RWPE2 (cell line): ENCODE data around the gene TRAK2.
A peak's percentile ranks its signal among the peaks of the same experiment; 100 is the strongest.

Experiments
- ATAC-seq: fragments of 200-7000 bp; cut with Tn5 transposase; 3 replicates; pipeline ENCODE4 v1.9.1; 2021; ENCODE audit warnings: low read depth
- DNase-seq: peaks from one replicate; pipeline ENCODE4 v3.0.0-alpha.2; 2020; ENCODE audit warnings: low spot score
- H3K27ac ChIP-seq: fragments of 450-650 bp; 2 replicates; pipeline ENCODE4 v1.5.1; 2017; ENCODE audit warnings: mild to moderate bottlenecking; ENCODE audit not compliant: poor library complexity, severe bottlenecking
- H3K27me3 ChIP-seq: fragments of 250-450 bp; sonication (Bioruptor Pico); 2 replicates; pipeline ENCODE4 v1.5.1; 2021; ENCODE audit warnings: mild to moderate bottlenecking, moderate library complexity; ENCODE audit not compliant: insufficient read depth, poor library complexity, severe bottlenecking
- H3K36me3 ChIP-seq: fragments of 250-450 bp; sonication (Bioruptor Pico); 2 replicates; pipeline ENCODE4 v1.5.1; 2020; ENCODE audit warnings: low read depth, mild to moderate bottlenecking, moderate library complexity
- H3K4me1 ChIP-seq: fragments of 250-450 bp; sonication (Bioruptor Pico); 2 replicates; pipeline ENCODE4 v1.5.1; 2021; ENCODE audit warnings: mild to moderate bottlenecking, moderate library complexity; ENCODE audit not compliant: insufficient read depth, poor library complexity, severe bottlenecking
- H3K4me3 ChIP-seq: fragments of 250-450 bp; sonication (Bioruptor Pico); 2 replicates; pipeline ENCODE4 v1.5.1; 2021; ENCODE audit warnings: mild to moderate bottlenecking, moderate library complexity; ENCODE audit not compliant: severe bottlenecking
- H3K9me3 ChIP-seq: fragments of 250-450 bp; sonication (Bioruptor Pico); 2 replicates; pipeline ENCODE4 v1.5.1; 2021; ENCODE audit warnings: mild to moderate bottlenecking, moderate library complexity; ENCODE audit not compliant: severe bottlenecking
- TF ChIP-seq, protein P1 (sequence below): fragments of 450-650 bp; IDR thresholded peaks from one replicate; pipeline ENCODE4 v1.5.1; 2017; ENCODE audit warnings: mild to moderate bottlenecking, moderate library complexity; ENCODE audit not compliant: poor library complexity, severe bottlenecking

The TRAK2 gene

DNA sequence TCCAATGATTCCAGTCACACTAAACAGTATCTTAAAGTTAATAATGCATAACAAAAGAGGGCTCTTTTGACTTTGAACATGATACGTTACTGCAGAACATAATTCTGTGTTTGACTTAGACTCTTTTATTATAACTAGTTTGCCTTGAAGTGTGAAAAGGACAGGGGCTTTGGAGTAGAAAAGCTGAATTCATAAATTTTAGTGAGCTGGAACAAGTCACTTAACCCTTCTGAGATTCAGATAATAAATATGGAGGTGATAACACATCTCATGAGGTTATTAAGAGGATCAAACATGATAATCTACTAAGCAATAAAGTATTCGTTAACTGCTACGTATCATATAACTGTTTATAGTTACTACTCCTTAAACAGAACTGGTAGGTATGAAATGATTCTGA, 49.4 kb downstream of the TRAK2 start:
- Histone ChIP-seq H3K4me3 (no peak overlapping the region), H3K36me3 (peaks cover 34% of the 10 kb centered on the region), H3K27me3 (no peaks in the 10 kb centered on the region), H3K4me1 (peaks cover 31% of the 10 kb centered on the region), H3K27ac (no peak overlapping the region), H3K9me3 (no peaks in the 10 kb centered on the region)
- ATAC-seq, result no peak
- no peak for DNase-seq
- TF ChIP-seq, protein P1, sequence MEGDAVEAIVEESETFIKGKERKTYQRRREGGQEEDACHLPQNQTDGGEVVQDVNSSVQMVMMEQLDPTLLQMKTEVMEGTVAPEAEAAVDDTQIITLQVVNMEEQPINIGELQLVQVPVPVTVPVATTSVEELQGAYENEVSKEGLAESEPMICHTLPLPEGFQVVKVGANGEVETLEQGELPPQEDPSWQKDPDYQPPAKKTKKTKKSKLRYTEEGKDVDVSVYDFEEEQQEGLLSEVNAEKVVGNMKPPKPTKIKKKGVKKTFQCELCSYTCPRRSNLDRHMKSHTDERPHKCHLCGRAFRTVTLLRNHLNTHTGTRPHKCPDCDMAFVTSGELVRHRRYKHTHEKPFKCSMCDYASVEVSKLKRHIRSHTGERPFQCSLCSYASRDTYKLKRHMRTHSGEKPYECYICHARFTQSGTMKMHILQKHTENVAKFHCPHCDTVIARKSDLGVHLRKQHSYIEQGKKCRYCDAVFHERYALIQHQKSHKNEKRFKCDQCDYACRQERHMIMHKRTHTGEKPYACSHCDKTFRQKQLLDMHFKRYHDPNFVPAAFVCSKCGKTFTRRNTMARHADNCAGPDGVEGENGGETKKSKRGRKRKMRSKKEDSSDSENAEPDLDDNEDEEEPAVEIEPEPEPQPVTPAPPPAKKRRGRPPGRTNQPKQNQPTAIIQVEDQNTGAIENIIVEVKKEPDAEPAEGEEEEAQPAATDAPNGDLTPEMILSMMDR, result no peak

DNA sequence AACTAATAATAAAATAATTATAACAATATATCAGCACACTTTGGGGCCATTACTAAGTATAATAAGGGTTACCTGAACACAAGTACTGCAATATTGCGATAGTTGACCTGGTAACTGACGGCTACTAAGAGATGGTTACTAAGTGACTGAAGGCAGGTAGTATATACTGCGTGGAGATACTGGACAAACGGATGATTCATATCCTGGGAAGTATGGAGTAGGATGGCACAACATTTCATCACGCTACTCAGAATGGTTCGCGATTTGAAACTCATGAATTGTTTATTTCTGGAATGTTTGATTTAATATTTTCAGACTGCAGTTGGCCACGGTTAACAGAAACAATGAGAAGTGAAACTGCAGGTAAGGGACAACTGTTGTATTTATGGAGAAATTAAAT, 54.7 kb downstream of the TRAK2 start:
- peaks cover 68% of the 10 kb centered on the region for H3K36me3 ChIP-seq

DNA sequence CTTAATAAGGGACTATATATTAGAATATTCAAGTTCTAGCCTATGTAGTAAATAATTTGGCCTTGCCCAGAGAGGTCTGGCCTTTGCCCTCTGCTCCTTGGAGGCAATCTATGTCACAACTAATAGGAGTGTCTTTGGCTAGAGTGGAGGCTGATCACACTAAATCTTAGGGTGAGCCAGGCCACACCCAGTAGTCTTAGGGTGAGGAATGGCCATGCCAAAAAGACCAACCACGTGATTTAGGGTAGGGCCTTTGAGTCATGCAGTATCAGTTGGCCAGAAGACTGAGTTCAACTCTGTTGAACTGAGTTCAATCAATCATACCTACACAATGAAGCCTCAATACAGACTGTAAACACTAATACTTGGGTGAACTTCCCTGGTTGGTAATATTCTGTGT, 68.1 kb downstream of the TRAK2 start:
- no peaks in the 10 kb centered on the region for H3K27me3 ChIP-seq

More for the DNA sequence above, 54.7 kb downstream of the TRAK2 start:
- TF ChIP-seq, protein P1, result no peak
- no peaks in the 10 kb centered on the region for H3K9me3 ChIP-seq
- H3K4me1 ChIP-seq, result peaks cover 15% of the 10 kb centered on the region
- H3K27me3 ChIP-seq, result no peaks in the 10 kb centered on the region
- DNase-seq (no peak), ATAC-seq (peak; percentile 99)
- H3K4me3 ChIP-seq, result no peak overlapping the region
- H3K27ac ChIP-seq, result peak overlapping the region; percentile 61

DNA sequence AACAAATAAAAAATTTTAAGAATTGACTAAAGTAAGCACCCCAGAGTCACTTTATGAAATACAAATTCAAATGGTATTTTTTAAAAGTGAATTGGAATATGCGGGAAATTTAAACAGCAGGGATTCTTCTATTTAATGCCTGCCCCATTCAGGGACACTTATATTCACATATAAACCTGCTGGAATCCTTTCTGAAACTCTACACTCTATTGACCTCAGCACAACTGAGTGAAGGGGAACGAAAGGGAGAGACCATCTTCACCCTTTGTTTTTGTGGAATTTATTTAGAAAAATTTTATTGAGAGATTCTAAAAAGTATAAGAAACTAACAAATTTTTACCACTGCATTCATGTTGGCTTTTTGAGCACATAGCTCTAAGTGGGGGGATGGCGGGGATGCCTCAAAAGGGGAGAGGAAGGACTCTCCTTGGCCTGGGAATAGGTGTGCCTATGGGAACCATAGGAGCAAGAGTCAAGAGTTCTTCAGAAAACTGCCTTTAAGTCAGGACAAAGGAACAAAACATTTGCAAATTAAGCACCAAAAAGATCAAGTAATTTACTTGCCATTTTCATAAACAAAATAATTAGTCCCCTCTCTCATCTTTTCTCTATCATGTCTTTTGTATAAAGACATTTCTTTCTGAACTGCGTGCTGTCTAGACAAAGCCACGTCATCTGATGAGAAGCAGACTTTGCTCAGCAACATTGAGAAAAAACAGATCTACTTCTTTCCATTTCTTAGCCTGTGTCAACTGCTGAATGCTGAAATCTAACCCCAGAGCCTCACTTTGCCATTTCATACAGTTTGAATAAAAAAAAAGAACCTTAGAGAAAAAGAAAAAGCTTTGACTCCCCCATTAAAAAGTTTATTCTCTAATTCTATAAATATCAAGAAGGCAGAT, 72.5 kb downstream of the TRAK2 start:
- ATAC-seq (no peak), DNase-seq (no peak)
- H3K4me3 ChIP-seq, result no peak overlapping the region
- no peak overlapping the region for H3K27ac ChIP-seq
- TF ChIP-seq, protein P1, result no peak
- no peaks in the 10 kb centered on the region for H3K27me3 ChIP-seq
- H3K36me3 ChIP-seq, result peaks cover 34% of the 10 kb centered on the region
- H3K4me1 ChIP-seq, result no peaks in the 10 kb centered on the region
- no peaks in the 10 kb centered on the region for H3K9me3 ChIP-seq

More for the DNA sequence above, 68.1 kb downstream of the TRAK2 start:
- peak; percentile 70 for ATAC-seq
- peaks cover 72% of the 10 kb centered on the region for H3K36me3 ChIP-seq
- H3K27ac ChIP-seq, result no peak overlapping the region
- no peaks in the 10 kb centered on the region for H3K4me1 ChIP-seq
- TF ChIP-seq, protein P1, result no peak
- no peak overlapping the region for H3K4me3 ChIP-seq
- no peaks in the 10 kb centered on the region for H3K9me3 ChIP-seq
- no peak for DNase-seq

DNA sequence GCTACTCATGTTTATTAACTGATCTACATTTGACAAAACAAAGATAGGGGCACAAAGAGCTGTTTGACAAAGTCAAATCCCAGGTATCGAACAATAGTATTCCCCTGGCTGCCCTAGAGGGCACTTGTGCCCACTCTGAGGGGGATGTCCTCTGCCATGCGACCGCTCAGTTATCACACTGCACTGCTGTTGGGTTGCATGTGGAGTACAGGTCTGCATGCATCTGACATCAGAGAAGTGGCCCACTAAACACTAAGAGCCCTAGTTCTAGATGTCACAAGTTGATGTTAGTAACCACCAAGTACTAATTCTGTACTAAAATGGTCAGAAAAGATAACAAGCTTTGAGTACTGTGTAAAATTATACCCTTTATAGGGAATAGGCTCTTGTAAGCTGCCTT, 74.0 kb downstream of the TRAK2 start:
- Histone ChIP-seq H3K27ac (no peak overlapping the region), H3K36me3 (peaks cover 25% of the 10 kb centered on the region), H3K4me1 (no peaks in the 10 kb centered on the region), H3K9me3 (no peaks in the 10 kb centered on the region), H3K27me3 (no peaks in the 10 kb centered on the region), H3K4me3 (no peak overlapping the region)
- no peak for ATAC-seq
- no peak for DNase-seq
- TF ChIP-seq, protein P1, result no peak
